ENCODE measurements around the gene SH3BP4.

Gene SH3BP4

GRCh38 chr2:235050980-235051351 lies 99.1 kb downstream of the SH3BP4 start:
- H3K27ac ChIP-seq (ENCODE audit: low read length): no peak overlapping the region
- H3K27me3 ChIP-seq (ENCODE audit: low read depth, low read length): no peaks in the 10 kb centered on the region
- H3K36me3 ChIP-seq (replicated peaks; ENCODE audit: low read depth, low read length): no peaks in the 10 kb centered on the region
- H3K9ac ChIP-seq (ENCODE audit: low read length): no peak overlapping the region
- no peak overlapping the region for H3K4me2 ChIP-seq (ENCODE audit: low read length)
- no peak overlapping the region for H2AFZ ChIP-seq (ENCODE audit: low read depth, low read length)
- H3K79me2 ChIP-seq (ENCODE audit: low read length): no peaks in the 10 kb centered on the region
- H3K4me1 ChIP-seq (ENCODE audit: low read length): no peaks in the 10 kb centered on the region
- no peaks in the 10 kb centered on the region for H3K9me3 ChIP-seq (ENCODE audit: insufficient read depth, low read length)
- H4K20me1 ChIP-seq (ENCODE audit: insufficient read depth, low read length): no peaks in the 10 kb centered on the region
- H3K4me3 ChIP-seq (ENCODE audit: low read length): no peak overlapping the region
- TF ChIP-seq EZH2phosphoT487 (IDR thresholded peaks at IDR 0.05; ENCODE audit: low read depth) (no peak), CTCF (IDR thresholded peaks at IDR 0.05; ENCODE audit: low read depth, low read length) (no peak)

GRCh38 chr2:235051436-235052260 lies 99.8 kb downstream of the SH3BP4 start:
- Histone ChIP-seq H3K27me3 (ENCODE audit: low read depth, low read length) (no peaks in the 10 kb centered on the region), H3K4me1 (ENCODE audit: low read length) (no peaks in the 10 kb centered on the region), H3K79me2 (ENCODE audit: low read length) (no peaks in the 10 kb centered on the region), H4K20me1 (ENCODE audit: insufficient read depth, low read length) (no peaks in the 10 kb centered on the region), H3K4me2 (ENCODE audit: low read length) (no peak overlapping the region), H3K4me3 (ENCODE audit: low read length) (no peak overlapping the region), H3K9ac (ENCODE audit: low read length) (no peak overlapping the region), H2AFZ (ENCODE audit: low read depth, low read length) (no peak overlapping the region), H3K9me3 (ENCODE audit: insufficient read depth, low read length) (no peaks in the 10 kb centered on the region), H3K27ac (ENCODE audit: low read length) (no peak overlapping the region), H3K36me3 (replicated peaks; ENCODE audit: low read depth, low read length) (no peaks in the 10 kb centered on the region)
- TF ChIP-seq CTCF (IDR thresholded peaks at IDR 0.05; ENCODE audit: low read depth, low read length) (no peak), EZH2phosphoT487 (IDR thresholded peaks at IDR 0.05; ENCODE audit: low read depth) (no peak)

GRCh38 chr2:235052514-235053354 lies 100.9 kb downstream of the SH3BP4 start:
- no peaks in the 10 kb centered on the region for H3K4me1 ChIP-seq (ENCODE audit: low read length)
- no peak overlapping the region for H3K9ac ChIP-seq (ENCODE audit: low read length)
- no peaks in the 10 kb centered on the region for H3K27me3 ChIP-seq (ENCODE audit: low read depth, low read length)
- no peaks in the 10 kb centered on the region for H3K9me3 ChIP-seq (ENCODE audit: insufficient read depth, low read length)
- no peak for TF ChIP-seq EZH2phosphoT487 (IDR thresholded peaks at IDR 0.05; ENCODE audit: low read depth)
- H3K79me2 ChIP-seq (ENCODE audit: low read length): no peaks in the 10 kb centered on the region
- H2AFZ ChIP-seq (ENCODE audit: low read depth, low read length): no peak overlapping the region
- no peak overlapping the region for H3K4me3 ChIP-seq (ENCODE audit: low read length)
- no peak overlapping the region for H3K4me2 ChIP-seq (ENCODE audit: low read length)
- H3K36me3 ChIP-seq (replicated peaks; ENCODE audit: low read depth, low read length): no peaks in the 10 kb centered on the region
- H4K20me1 ChIP-seq (ENCODE audit: insufficient read depth, low read length): no peaks in the 10 kb centered on the region
- H3K27ac ChIP-seq (ENCODE audit: low read length): no peak overlapping the region

GRCh38 chr2:235053651-235054050 lies 101.8 kb downstream of the SH3BP4 start:
- Histone ChIP-seq H3K27me3 (ENCODE audit: low read depth, low read length) (no peaks in the 10 kb centered on the region), H3K4me2 (ENCODE audit: low read length) (no peak overlapping the region), H3K27ac (ENCODE audit: low read length) (no peak overlapping the region), H4K20me1 (ENCODE audit: insufficient read depth, low read length) (no peaks in the 10 kb centered on the region), H3K79me2 (ENCODE audit: low read length) (no peaks in the 10 kb centered on the region), H2AFZ (ENCODE audit: low read depth, low read length) (no peak overlapping the region), H3K9ac (ENCODE audit: low read length) (no peak overlapping the region), H3K4me1 (ENCODE audit: low read length) (no peaks in the 10 kb centered on the region), H3K9me3 (ENCODE audit: insufficient read depth, low read length) (no peaks in the 10 kb centered on the region), H3K36me3 (replicated peaks; ENCODE audit: low read depth, low read length) (no peaks in the 10 kb centered on the region), H3K4me3 (ENCODE audit: low read length) (no peak overlapping the region)
- TF ChIP-seq EZH2phosphoT487 (IDR thresholded peaks at IDR 0.05; ENCODE audit: low read depth) (no peak), CTCF (IDR thresholded peaks at IDR 0.05; ENCODE audit: low read depth, low read length) (no peak)
